SH-SY5Y (cell line): ENCODE results near the gene CHRNA3.

ENCODE experiments used
- GATA2 ChIP-seq: IDR thresholded peaks from 2 replicates; pipeline ENCODE4 v1.6.1; 2011; ENCODE audit warnings: mild to moderate bottlenecking, low read depth, low read length
- GATA3 ChIP-seq: IDR thresholded peaks from 2 replicates; pipeline ENCODE4 v1.6.1; 2011; ENCODE audit warnings: low read depth, mild to moderate bottlenecking, low read length, moderate library complexity

The CHRNA3 gene

DNA sequence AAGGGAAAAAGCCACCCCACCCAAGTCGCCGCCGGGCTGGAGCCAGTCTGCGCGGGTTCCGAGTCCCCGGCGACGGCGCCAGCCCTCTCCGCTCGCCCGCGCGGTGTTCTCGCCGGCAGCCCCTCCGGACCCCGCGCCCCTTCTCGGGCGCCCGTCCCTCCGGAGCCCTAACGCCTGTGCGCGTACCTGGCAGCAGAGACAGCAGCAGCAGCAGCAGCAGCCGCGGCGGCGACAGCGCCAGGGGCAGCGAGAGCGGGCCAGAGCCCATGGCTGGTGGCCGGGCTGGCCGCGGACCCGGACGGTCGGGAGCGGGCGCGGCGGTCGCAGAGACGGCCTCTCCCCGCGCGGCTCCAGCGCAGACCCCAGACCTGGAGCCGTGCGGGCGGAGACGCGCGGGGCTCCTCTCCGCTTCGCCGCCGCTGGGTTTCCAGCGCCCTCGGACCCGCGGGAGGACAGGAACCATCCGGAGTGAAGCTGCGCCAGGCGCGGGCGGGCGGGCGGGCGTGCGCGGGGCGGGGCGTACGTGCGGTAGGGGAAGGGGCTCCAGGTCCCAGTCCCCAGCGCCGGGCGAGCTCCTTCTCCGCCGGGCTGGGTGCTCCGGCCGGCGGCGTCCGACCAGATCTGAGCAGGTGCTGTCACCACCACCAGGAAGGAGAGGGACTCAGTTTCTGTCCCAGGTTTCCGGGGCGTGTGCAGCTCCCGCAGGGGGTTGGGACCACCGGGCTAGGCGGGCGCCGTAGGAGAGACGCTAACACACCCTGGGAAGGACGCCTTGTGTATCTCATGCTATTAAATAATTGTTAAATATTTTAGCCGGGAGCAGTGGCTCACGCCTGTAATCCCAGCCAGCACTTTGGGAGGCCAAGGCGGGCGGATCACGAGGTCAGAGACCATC is at the start of gene CHRNA3:
TSS of gene CHRNA3 (minus strand) at position 470 of the 895 bp plus-strand sequence. CDS start at position 268, 202 bp downstream.
- TF ChIP-seq GATA2 (no peak), GATA3 (no peak)

DNA sequence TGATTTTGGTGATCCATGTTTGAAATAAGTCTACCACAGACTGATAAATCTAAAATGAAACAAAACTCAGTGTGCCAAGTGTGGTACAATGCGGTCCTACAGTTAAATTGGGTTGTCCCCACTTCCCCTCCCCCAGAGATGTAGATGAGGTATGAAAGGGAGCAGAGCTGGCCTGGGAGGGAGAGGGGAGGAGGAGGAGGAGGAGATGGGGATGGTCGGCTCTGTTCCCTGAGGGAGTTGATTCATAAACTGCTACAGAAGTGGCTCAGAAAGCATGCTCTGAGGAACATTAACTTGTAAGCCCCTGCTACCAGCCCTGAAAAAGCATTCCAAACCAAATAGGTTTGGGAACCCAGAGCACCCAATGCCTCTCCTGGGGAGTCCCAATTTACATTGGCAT is 48.2 kb upstream of the CHRNA3 start:
- TF ChIP-seq GATA3 = no peak
- TF ChIP-seq GATA2 = no peak

DNA sequence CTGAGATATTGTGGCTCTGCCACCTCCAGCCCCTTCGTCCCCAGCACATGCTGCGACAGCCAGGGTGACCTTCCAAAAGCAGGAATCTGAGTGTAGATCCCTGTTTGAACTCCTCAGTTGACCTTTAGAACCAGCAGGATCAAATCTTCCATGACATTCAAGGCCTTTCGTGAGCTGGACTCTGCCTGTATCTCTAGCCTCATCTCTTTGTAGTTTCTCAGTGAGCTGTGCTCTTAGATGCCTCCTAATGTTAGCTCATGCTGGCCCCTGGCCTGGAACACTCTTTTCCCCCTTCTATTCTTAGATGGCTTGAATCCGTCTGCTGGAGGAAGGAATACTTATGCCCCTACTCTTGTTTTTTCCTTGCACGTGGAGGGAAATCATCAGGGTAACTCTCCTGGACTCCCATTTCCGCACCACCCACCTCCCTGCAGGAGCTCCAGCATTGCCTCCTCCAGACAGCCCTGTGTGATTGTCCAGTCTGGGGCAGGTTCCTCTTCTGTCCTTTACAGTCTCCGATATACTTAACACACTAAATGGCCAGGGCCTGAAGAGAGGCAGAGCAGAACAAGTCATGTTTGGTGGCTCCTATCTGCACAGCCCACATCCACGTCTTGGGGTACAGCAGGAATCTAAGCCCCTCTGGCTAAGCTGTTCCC is 46.9 kb upstream of the CHRNA3 start:
- TF ChIP-seq GATA3 = no peak
- no peak for TF ChIP-seq GATA2

DNA sequence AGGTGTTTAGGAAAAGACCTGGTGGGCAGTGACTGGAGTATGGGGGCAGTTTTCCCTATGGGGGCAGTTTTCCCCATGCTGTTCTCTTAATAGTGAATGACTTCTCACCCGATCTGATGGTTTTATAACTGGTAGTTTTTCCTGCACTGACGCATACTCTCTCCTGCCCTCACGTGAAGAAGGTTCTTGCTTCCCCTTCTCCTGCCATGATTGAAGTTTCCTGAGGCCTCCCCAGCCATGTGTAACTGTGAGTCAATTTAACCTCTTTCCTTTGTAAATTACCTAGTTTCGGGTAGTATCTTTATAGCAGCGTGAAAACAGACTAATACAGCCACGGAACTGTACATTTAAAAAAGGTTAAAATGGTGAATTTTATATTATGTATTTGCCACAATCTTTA is 45.2 kb upstream of the CHRNA3 start:
- TF ChIP-seq GATA3 (no peak), GATA2 (no peak)

DNA sequence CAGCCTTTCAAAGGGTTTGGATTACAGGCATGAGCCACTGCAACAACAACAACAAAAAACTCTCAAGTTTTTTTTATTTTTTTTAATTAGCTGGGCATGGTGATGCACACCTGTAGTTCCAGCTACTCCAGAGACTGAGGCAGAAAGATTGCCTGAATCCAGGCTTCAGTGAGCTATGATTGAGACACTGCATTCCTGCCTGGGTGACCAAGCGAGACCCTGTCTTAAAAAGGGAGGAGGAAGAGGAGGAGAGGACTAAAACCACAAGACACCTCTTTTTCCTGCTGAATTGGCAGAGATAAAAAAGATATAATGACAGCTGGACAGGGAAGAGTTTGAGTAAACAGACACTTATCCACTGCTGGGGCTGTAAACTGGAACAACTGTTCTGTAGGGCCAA is 42.9 kb upstream of the CHRNA3 start:
- TF ChIP-seq GATA2 (no peak), GATA3 (no peak)

- TF ChIP-seq GATA3 (no peak), GATA2 (no peak)
Observed at GRCh38 chr15:78662028-78662427, 41.2 kb upstream of the CHRNA3 start.

DNA sequence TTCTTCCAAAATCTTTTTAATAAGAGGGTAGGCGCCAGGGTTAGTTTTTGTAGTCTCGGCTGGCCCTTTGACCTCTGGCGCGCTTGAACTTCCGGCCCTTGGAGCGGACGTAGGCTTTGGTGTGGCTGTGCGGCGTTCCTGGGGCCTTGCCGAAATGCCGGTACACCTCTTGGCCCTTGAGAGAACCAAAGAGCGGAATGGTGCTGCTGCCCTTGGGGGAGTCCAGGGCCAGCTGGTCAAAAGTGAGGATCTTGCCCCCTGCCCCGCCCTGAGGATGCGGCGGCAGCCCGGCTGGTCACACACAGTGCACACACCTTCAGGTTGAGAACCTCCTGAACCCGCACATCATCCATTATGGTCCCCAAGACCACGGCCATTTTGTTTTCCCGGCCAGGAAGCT is 40.2 kb upstream of the CHRNA3 start:
- no peak for TF ChIP-seq GATA2
- no peak for TF ChIP-seq GATA3

GRCh38 chr15:78660584-78660983 is 39.8 kb upstream of the CHRNA3 start:
- TF ChIP-seq GATA2 (no peak), GATA3 (no peak)

GRCh38 chr15:78658823-78659222 is 38.0 kb upstream of the CHRNA3 start:
- no peak for TF ChIP-seq GATA2
- no peak for TF ChIP-seq GATA3

DNA sequence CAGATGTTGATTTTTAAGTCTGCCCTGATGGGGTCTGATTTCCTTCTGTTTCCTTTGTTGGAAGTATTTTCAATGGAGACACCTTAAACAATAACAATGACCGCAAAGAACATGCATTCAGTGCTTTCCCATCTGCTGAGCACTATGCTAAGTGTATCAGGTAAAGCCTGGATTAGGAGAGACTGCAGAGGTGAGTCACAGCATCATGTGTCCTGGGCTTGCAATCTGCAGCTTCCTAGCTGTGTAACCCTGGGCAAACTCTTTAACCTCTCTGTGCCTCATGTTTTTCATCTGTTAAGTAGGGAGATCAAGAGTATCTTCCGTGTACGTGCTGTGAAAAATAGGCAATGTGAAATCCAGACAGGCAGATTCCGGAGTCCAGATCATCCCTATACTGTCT is 33.5 kb upstream of the CHRNA3 start:
- TF ChIP-seq GATA3 (no peak), GATA2 (no peak)

DNA sequence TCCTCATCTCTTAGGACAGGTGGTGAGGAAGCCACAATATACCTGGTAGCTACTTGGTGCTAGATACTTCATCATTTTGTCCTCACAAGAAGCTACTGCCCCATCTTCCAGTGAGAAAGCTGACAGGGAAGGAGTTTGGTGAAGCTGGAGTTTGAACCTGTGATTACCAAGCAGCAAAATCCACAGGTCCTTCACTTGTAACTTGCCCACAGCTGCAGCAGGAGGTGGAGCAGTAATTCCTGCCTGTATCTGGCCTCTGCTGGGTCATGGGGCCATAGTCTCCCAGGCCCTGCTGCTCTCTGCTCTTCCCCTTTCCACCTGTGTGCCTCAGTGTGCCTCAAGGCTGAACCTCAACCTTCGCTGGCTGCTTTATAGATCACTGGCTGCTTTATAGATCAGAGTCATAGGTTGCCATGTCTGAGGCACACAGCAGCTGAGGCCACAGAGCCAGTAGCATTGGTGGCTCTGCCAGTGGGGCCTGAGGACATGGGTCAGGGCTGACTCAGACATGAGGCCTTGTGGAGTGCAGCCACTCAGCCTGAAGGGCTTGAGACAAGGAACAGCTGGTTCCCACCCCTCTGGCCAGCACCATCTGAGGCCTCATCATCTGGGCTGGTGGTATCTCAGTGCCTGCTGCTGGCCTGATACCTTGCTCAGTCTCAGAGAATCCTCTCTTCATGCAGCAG is 31.3 kb upstream of the CHRNA3 start:
- TF ChIP-seq GATA2 (no peak), GATA3 (no peak)

DNA sequence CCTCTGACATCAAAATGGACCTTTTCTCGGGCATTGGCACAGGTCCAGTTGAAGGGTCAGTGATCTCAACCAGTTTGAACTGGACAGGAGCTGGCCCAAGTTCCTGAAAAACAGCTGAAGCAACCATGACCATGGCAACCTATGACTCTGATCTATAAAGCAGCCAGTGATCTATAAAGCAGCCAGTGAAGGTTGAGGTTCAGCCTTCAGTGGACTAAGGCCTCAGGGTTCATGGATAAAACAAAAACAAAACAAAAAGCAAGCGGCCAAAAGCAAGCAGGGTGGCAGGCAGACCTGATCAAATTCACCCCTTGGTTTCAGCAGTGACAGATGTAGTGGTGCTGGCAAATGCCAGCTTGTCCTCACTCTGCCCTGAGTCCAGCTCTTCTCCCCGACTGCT is 30.2 kb upstream of the CHRNA3 start:
- TF ChIP-seq GATA2 (no peak), GATA3 (no peak)

GRCh38 chr15:78650022-78650421 is 29.2 kb upstream of the CHRNA3 start:
- TF ChIP-seq GATA2 = no peak
- TF ChIP-seq GATA3 = no peak

DNA sequence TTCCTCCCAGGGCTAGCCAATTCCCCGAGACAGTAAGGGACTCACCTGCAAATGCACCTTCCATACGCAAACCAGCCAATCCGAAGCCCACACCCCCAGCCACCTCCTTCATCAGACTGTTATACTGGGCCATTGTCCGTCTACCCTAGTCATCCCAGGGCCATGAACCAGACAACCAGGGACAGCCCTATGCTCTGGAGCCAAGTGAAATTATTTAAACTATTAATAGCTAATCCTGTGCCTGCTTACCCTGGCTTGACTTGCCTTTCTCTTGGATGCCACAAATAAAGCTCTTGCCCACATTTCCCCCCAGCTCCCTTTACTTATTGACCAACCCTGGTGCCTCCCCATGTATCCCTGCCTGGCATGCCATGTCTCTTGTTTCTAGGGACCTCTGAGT is 24.2 kb upstream of the CHRNA3 start:
- TF ChIP-seq GATA2 (no peak), GATA3 (no peak)
